Measurements from ENCODE around the gene PYCR2.

DNA sequence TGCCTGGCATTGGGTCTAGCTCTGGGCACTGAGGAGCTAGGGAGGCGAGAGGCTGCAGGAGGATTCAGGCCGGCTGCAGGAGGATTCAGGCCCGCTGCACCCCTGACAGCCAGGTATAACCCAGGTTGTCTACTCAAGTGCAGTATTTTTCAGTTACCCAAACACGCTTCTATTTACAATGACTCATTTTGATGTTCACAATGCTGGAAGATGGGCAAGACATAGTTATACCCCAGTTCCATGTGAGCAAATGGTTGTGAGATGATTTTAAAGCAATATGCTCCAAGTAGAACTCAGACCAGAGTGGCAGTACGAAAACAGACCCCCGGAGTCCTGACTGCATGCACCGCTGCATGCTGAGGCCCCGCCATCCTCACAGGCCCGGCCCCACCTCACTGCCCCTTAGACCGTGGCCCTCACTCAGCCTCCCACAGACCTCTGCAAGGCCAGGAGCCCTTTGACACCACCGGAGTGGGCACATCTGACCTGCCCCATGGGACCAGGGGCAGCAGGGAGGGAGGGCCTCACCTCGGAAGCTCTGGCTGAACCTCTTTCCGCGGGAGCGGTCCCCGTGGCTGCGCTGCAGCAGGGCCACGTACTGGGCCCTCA lies 35.7 kb downstream of the PYCR2 start:
- no peak for TF ChIP-seq POLR2A (IDR thresholded peaks at IDR 0.05)
- TF ChIP-seq, protein P1, sequence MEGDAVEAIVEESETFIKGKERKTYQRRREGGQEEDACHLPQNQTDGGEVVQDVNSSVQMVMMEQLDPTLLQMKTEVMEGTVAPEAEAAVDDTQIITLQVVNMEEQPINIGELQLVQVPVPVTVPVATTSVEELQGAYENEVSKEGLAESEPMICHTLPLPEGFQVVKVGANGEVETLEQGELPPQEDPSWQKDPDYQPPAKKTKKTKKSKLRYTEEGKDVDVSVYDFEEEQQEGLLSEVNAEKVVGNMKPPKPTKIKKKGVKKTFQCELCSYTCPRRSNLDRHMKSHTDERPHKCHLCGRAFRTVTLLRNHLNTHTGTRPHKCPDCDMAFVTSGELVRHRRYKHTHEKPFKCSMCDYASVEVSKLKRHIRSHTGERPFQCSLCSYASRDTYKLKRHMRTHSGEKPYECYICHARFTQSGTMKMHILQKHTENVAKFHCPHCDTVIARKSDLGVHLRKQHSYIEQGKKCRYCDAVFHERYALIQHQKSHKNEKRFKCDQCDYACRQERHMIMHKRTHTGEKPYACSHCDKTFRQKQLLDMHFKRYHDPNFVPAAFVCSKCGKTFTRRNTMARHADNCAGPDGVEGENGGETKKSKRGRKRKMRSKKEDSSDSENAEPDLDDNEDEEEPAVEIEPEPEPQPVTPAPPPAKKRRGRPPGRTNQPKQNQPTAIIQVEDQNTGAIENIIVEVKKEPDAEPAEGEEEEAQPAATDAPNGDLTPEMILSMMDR (IDR thresholded peaks at IDR 0.05): no peak
